Suppressor macrophage treated with lipopolysaccharide for 4 hours (primary cell): ENCODE results near the gene ITPKC.
A peak's percentile ranks its signal among the peaks of the same experiment; 100 is the strongest.

Source experiments
- DNase-seq: peaks from one replicate; pipeline ENCODE4 v3.0.0-alpha.2; 2020

ITPKC gene

DNA sequence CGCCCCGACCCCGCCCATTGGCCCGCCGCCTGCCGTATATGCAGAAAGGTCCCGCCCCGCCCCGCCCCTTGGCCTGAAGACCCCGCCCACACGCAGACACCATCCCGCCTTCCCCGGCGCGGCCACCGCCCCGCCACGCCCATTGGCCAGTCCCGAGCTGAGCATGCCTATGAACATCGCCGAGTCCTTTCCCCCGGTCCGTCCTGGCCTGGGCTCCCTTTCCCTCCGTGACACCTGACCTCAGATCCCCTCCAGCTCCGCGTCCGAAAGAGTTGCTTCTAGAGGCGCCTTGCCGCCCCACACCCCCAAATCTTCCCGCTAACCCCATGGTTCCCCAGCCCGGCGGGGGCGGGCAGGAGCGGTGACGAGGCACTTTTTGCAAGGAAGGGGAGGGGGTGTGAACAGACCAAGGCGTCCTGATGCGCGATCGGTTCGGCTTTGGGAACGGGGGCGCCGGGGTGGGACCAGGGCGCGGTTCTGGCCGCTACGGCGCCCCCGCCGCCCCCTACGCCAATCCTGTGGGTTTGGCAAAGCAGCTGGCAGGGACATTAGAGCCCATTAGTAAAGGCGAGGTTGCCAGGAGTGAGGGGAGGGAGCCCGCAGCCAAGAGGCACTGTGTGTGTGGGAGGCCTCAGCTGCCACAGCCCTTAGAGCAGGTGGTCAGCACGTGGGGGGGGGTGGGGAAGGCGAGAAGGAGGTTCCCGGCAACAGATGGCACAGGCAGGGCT lies 26.1 kb upstream of the ITPKC start:
- peak; percentile 95 for DNase-seq

DNA sequence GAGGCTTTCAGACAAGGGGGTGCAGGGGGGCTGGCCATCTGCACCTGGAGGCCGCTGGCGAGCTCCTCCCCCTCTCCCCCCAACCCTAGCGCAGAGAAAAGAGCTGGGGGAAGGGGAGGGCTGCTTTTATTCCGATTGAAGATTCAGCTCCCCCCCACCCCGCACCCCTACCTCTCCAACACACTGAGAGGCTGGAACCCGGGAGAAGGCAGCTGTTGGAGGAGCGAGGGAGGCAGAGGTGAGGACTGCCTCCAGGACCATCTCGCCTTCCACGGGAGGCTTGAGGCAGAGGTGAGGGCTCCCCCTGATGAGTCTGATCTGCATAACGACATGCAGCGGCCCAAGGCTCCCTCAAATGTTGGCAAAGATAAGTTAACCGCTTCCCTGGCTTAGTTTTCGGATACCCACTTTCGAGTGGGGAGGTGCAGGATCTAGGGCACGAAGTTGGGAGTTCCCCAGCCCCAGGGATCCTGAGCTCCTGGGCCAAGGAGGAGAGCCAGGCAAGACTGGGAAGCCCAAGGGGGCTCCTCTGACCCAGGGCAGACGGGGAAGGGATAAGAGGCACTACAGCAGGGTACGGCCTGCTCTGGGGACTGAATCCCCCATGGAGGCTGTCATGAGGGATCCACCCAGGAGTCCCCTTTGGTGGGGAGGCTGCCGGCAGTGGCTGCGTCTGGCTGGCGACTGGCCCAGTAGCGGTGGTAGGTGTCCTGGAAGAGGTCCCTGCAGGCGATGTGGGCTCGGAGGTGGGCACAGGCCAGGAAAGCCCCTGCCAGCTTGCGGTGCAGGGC lies 25.3 kb upstream of the ITPKC start:
- no peak for DNase-seq

- no peak for DNase-seq
These were observed 24.7 kb upstream of the ITPKC start for GRCh38 chr19:40692212-40692551.

DNA sequence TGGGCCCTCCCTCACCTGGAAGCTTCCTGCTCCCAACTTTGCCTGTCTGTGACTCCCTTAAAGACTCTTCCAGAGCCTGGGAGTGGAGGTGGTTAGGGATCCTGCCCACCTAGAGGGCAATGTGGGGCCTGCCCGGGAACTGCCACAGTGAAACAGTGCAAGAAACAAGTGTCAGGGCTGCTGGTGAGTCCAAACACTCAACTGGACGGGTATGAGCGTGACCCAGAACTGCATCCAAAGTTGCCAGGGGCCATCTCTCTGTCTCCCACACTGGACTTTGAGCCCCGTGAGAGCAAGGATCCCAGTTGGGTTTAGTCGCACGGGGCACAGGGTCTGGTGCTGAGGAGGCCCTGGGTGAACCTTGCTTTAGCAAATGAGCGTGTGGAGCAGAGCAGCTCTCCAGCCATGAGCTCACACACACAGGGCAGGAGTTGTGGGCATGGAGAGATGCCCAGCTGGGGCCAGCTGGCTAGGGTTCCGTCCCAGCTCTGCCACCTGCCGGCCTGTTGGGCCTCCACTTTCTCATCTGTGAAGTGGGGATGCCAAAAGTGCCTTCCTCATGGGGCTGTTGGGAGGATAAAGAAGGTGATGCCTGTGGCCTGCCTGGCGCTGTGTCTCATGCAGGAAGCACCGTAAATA lies 23.6 kb upstream of the ITPKC start:
- no peak for DNase-seq

- no peak for DNase-seq
These were observed 23.0 kb upstream of the ITPKC start for GRCh38 chr19:40693896-40694295.

DNA sequence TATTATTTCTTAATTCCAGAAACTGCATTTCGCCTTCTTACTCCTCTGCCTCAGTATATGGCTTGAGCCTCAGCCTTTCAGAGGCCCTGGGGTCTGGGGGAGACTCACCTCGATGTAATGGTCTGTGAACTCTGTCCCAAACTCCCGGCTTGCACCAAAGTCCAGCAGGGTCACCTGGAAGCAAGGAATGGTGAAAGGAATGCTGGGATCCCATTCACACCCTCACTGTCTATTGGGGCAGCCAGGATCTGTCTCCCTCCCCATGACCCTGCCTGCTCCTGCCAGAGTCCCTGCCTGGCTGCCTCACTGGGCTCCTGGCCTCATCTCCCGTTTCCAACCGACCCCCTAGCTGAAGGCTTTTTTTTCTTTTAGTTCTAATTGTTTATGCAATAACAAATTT lies 21.0 kb upstream of the ITPKC start:
- DNase-seq = no peak

DNA sequence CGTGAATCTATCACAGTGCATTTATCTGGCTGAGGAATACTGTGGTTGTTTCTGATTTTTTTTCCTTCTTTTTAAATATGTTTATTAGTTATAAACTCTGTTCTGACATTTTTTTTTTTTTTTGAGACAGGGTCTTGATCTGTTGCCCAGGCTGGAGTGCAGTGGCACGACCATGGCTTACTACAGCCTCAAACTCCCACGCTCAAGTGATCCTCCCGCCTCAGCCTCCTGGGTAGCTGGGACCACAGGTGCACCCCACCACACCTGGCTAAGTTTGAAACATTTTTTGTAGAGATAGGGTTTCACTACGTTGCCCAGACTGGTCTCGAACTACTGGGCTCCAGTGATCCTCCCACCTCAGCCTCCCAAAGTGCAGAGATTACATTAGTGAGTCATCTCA lies 19.9 kb upstream of the ITPKC start:
- no peak for DNase-seq

DNA sequence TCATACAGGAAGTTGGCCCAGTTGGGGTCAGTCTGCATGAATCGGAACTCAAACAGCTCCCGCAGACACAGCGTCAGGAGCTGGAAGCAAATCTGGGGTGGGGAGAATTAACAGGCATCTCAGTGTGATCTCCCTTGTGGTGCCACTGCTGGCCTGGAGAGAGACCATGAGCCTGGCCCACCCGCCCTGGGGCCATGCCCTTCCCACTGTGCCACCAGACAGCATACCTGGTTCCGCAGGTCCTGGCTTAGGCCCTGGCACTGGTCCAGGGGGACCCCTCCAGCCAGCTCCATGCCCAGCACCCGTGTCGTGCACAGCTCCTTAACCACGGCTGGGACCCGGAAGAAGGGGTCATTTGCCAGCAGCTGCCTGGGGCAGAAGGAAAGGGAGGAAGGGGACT lies 16.8 kb upstream of the ITPKC start:
- no peak for DNase-seq

DNA sequence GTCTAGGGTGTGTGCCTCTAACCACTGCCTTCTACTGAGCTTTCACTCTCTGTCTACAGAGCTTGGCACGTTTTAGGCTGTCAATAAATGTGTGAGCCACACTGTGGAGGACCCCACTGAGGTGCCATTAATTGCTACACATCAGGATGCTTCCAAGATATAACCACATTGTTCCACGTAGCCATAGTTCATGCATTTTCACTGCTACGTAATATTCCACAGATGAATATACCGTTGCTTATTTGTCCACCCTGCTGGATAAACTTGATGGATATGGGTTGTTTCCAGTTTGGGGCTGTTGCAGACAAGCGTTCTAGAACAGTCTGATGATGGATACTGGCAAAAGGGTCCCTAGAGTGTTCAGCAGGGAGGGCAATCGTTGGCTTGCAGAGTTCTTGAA lies 15.2 kb upstream of the ITPKC start:
- DNase-seq = no peak

DNA sequence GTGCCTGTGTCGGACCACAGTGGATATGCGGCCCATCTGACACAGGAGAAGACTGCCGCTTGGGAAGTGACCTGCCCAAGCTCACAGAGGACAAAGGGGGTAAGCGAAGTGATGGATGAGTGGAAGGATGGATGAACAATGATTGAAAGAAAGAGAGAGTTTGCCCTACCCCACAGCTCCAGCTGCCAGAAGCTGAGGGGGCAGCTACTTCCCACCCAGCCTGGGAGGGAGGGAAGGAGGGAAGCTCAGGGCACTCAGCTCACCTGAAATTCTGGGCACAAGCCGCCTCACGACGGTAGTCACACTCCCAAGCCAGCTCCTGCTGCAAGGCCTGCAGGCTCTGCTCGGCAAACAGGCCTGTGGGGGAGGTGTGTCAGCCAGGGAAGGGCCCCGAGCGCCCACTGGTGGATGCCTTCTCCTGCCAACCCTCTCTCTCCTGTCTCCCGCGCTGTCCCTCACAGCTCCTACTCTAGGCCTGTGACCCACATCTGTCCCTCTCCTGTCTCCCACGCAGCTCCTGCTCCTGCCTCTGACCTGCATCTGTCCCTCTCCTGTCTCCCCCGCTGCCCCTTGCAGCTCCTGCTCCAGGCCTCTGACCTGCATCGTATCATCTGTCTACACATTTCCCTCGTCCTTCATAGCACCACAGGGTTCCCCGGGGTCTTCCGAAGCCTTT lies 14.4 kb upstream of the ITPKC start:
- no peak for DNase-seq

GRCh38 chr19:40703029-40703755 lies 13.7 kb upstream of the ITPKC start:
- DNase-seq = no peak

DNA sequence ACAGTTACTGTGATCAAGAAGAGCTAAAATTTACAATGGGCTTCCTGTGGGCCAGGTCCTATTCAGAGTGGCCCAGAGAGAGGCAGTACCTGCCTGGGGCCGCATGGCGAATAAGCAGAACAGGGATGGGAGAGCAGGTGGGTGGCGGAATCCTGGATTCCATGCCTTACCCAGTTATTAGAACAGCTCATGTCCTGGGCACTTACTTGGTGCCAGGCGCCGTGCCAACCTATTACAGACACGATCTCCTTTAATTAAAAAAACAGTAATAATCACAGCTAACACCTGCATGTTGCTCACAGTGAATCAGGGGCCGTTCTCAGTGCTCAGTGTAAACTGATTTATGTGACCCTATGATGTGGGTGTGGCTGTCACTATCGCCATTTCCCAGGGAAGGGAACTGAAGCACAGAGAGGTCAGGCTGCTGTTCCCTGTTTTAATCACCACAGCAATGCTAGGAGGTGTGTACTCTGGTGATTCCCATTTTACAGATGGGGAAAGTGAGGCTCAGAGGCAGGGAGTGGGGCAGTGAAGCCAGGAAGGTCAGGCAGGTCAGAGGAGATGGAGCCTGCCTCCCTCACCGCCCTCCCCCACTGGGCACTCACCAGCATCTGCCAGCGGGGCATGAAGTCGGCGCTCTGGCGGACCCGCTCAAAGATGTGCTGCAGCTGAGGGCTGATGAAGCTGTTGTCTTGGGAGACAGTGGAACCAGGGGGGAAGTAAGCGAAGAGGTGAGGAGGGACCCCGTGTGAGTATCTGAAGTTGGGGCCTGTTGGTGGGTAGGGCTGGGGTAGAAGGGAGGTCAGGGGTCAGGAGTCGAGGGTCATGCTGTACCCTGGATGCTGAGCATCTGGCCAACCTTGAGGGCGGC lies 12.2 kb upstream of the ITPKC start:
- DNase-seq = no peak

DNA sequence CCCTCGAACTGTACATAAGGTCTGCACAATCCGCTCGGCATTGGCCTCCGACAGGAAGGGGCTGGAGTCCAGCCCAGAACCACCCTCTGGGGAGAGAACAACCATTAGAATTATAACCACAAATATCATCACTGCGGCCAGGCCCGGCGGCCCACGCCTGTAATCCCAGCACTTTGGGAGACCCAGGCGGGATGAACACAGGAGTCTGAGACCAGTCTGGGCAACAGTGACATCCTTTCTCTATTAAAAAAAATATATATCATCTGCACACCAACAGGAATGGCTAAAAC lies 11.6 kb upstream of the ITPKC start:
- DNase-seq = no peak

GRCh38 chr19:40705950-40706619 lies 10.8 kb upstream of the ITPKC start:
- DNase-seq = no peak

GRCh38 chr19:40707615-40708014 lies 9.3 kb upstream of the ITPKC start:
- no peak for DNase-seq

GRCh38 chr19:40709817-40710216 lies 7.1 kb upstream of the ITPKC start:
- no peak for DNase-seq

- DNase-seq = no peak
These were observed 3.0 kb upstream of the ITPKC start for GRCh38 chr19:40713939-40714338.

GRCh38 chr19:40714441-40715299 lies 2.2 kb upstream of the ITPKC start:
- peak; percentile 92 for DNase-seq

GRCh38 chr19:40716031-40716481 lies 856 bp upstream of the ITPKC start:
- DNase-seq = no peak

DNA sequence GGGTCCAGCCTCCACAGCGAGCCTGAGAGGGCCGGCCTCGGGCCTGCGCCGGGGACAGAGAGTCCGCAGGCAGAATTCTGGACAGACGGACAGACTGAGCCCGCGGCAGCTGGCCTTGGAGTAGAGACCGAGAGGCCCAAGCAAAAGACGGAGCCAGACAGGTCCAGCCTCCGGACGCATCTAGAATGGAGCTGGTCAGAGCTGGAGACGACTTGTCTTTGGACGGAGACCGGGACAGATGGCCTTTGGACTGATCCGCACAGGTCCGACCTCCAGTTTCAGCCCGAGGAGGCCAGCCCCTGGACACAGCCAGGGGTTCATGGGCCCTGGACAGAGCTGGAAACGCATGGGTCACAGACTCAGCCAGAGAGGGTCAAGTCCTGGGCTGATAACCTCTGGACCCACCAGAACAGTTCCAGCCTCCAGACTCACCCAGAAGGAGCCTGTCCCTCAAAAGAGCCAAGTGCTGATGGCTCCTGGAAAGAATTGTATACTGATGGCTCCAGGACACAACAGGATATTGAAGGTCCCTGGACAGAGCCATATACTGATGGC lies 490 bp downstream of the ITPKC start:
- no peak for DNase-seq
